ENCODE data around the gene MB.

The MB gene

GRCh38 chr22:35596821-35597220 is 20.3 kb downstream of the MB start:
- TF ChIP-seq, protein P1, sequence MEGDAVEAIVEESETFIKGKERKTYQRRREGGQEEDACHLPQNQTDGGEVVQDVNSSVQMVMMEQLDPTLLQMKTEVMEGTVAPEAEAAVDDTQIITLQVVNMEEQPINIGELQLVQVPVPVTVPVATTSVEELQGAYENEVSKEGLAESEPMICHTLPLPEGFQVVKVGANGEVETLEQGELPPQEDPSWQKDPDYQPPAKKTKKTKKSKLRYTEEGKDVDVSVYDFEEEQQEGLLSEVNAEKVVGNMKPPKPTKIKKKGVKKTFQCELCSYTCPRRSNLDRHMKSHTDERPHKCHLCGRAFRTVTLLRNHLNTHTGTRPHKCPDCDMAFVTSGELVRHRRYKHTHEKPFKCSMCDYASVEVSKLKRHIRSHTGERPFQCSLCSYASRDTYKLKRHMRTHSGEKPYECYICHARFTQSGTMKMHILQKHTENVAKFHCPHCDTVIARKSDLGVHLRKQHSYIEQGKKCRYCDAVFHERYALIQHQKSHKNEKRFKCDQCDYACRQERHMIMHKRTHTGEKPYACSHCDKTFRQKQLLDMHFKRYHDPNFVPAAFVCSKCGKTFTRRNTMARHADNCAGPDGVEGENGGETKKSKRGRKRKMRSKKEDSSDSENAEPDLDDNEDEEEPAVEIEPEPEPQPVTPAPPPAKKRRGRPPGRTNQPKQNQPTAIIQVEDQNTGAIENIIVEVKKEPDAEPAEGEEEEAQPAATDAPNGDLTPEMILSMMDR (conservative IDR thresholded peaks at IDR 0.05; ENCODE audit: low read depth, low read length): no peak
- DNase-seq (ENCODE audit: low read depth): no peak
- H3K4me3 ChIP-seq (ENCODE audit: low read length): no peak overlapping the region

DNA sequence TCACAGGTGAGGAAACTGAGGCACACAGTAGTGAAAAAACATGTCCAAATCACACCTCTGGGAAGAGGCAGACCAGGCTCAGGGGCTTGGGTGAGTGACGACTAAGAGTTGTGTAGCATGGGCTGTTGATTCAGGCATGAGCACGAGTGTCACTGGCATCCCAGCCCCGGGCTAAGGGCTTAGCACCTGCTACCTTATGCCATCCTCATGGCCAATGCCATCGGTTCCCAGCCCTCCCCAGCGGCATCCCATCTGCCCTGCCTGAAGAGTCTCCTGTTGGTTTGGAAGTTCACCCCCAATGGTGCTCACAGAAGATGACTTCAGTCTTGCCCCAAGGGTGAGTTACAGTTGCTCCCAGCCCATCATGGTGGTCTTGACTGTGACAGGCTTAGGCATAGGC is 22.4 kb downstream of the MB start:
- no peak for DNase-seq (ENCODE audit: low read depth)
- TF ChIP-seq, protein P1 (conservative IDR thresholded peaks at IDR 0.05; ENCODE audit: low read depth, low read length): no peak

DNA sequence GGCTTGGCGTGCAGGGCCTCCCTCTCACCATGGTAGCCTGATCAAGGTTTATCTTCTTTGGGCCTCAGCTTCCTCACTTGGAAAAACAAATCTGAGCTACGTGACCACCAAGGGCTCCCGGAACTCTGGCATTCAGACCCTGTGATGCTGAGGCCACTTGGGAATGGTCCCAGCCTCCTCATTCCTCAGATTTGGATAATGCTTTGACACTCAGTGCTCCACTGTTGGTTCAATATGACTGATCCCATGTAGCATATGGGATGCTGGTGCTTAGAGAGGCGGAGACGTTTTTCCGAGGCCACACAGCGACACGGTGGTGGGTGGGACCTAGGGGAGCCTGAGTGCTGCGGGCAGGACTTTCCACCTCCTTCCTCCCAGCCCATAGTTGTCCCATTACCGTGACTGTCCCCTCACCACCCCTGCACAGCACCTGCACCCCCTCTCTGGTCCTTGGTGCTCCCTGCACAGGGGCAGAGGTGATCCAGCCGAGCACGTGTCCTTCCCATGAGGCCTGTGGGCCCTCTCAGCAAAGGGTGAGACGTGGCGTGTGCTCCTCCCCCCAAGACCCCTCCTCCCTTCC is 23.1 kb downstream of the MB start:
- DNase-seq (ENCODE audit: low read depth): no peak
- TF ChIP-seq, protein P1 (conservative IDR thresholded peaks at IDR 0.05; ENCODE audit: low read depth, low read length): no peak
- no peak overlapping the region for H3K4me3 ChIP-seq (ENCODE audit: low read length)

More for the DNA sequence above, 22.4 kb downstream of the MB start:
- no peak overlapping the region for H3K4me3 ChIP-seq (ENCODE audit: low read length)

DNA sequence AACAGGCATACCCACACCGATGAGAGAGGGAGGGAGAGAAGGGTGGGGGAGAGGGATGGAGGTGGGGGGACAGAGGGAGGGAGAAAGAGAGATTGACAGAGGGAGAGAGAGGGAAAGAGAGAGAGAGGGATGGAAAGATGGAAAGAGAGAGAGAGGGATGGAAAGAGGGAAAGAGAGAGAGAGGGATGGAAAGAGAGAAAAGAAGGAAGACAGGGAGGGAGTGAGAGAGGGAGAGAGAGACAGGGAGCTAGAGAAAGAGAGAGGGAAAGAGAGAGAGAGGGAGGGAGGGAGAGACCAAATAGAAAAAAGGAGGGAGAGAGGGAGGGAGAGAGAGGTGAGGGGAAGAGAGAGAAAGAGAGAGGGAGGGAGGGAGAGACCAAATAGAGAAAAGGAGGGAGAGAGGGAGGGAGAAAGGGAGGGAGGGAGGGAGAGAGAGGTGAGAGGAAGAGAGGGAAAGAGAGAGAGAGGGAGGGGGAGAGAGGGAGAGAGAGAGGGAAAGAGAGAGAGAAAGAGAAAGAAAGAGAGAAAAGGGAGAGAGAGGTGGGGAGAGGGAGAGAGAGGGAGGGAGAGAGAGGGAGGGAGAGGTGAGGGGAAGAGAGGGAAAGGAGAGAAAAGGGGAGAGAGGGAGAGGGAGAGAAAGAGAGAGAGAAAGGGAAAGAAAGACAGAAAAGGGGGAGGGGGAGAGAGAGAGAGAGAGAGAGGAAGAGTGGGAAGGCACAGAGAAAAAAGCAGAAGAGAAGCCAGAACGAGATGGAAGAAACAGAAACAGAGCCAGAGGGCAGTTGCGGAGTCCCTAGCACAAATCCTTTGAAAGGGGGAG is 23.8 kb downstream of the MB start:
- TF ChIP-seq, protein P1 (conservative IDR thresholded peaks at IDR 0.05; ENCODE audit: low read depth, low read length): no peak
- no peak overlapping the region for H3K4me3 ChIP-seq (ENCODE audit: low read length)

DNA sequence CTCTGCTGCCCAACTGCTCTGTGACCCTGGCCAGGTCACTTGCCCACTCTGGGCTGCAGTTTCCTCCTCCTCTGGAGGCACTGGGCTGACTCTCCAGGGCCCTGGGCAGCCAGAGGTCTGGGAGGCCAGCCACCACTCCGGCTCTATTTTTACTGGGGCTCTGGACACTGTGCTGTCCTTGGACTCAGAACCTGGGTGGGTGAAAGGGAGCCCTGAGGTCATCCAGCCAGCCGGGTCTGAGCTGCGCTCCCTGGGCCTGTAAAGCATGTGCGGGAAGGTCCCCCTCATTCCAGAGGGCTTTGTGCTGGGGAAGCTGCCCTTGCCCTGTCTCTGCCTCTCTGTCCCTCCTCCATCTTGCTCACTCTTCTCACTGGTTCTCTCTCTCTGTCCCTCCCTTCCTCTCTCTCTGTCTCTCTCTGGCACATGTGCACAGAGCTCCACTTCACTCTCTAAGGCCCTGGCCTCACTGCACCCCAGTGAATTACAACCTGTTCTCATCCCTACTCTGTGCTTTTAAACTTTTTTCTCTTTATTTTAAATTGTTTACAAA is 24.6 kb downstream of the MB start:
- TF ChIP-seq, protein P1 (conservative IDR thresholded peaks at IDR 0.05; ENCODE audit: low read depth, low read length): no peak
- no peak for DNase-seq (ENCODE audit: low read depth)
- no peak overlapping the region for H3K4me3 ChIP-seq (ENCODE audit: low read length)

More for the DNA sequence above, 23.8 kb downstream of the MB start:
- DNase-seq (ENCODE audit: low read depth): no peak

DNA sequence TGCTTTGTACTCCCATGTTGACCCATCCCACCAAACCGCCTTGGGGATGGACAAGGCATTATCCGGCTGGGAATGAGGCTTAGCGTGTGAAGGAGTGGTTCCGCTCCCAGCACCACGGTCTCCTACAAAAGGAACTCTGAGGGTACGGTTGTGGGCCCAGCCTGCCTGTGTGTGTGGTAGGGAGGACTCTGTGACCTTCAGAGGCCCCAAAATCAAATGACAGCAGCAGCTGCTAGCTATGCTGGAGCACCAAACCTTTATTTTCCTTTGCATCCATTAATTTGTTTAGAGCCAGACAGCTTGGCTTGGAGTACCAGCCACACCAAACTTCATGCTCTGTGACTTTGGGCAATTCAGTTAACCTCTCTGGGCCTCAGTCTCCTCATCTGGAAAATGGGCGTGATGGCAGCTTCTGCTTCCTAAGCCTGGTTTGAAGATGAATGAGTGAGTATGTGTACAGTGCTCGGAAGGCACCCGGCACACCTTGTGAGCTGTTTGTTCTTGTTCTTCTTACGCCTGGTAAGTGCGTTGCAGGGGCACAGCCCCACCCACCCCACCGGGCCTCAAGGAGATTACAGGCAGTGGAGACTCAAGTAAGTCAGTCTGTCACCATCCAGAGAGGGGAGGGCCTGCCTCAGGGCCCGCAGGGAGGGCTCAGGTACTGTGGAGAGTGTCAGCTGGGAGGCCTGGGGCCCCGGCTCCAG is 25.3 kb downstream of the MB start:
- no peak for DNase-seq (ENCODE audit: low read depth)
- TF ChIP-seq, protein P1 (conservative IDR thresholded peaks at IDR 0.05; ENCODE audit: low read depth, low read length): no peak
- no peak overlapping the region for H3K4me3 ChIP-seq (ENCODE audit: low read length)
